ENCODE data around the gene TDRD5.

- no peak for TF ChIP-seq EZH2phosphoT487 (IDR thresholded peaks at IDR 0.05)
- TF ChIP-seq CTCF (IDR thresholded peaks at IDR 0.05): no peak
- TF ChIP-seq EZH2 (IDR thresholded peaks at IDR 0.05): no peak
These were observed 7.0 kb downstream of the TDRD5 start for GRCh38 chr1:179598631-179599030.

Measured in neural progenitor cell (in vitro differentiated cells).